Neuronal stem cell (in vitro differentiated cells): Measurements from ENCODE around the gene UBA6.

ENCODE experiments used
- DNase-seq: peaks from one replicate; pipeline ENCODE4 v3.0.0-alpha.2; 2013; ENCODE audit warnings: low spot score
- H2AFZ ChIP-seq: one replicate; pipeline ENCODE4 v1.6.1; 2013; ENCODE audit warnings: mild to moderate bottlenecking, low read length, inconsistent platforms
- H2AK5ac ChIP-seq: 2 replicates; pipeline ENCODE4 v1.6.1; 2013; ENCODE audit warnings: low read depth, mild to moderate bottlenecking, inconsistent platforms, low read length, moderate library complexity, mixed read lengths
- H2BK120ac ChIP-seq: 2 replicates; pipeline ENCODE4 v1.6.1; 2013; ENCODE audit warnings: low read depth, mild to moderate bottlenecking, inconsistent platforms, low read length, moderate library complexity, mixed read lengths
- H2BK12ac ChIP-seq: one replicate; pipeline ENCODE4 v1.6.1; 2013; ENCODE audit warnings: low read length, inconsistent platforms
- H2BK15ac ChIP-seq: 2 replicates; pipeline ENCODE4 v1.6.1; 2013; ENCODE audit warnings: mild to moderate bottlenecking, low read length, inconsistent platforms, mixed read lengths
- H2BK5ac ChIP-seq: one replicate; pipeline ENCODE4 v1.6.1; 2013; ENCODE audit warnings: inconsistent platforms, mild to moderate bottlenecking, low read length, moderate library complexity
- H3K14ac ChIP-seq: one replicate; pipeline ENCODE4 v1.6.1; 2013; ENCODE audit warnings: low read length, inconsistent platforms
- H3K18ac ChIP-seq: 2 replicates; pipeline ENCODE4 v1.6.1; 2013; ENCODE audit warnings: low read length, inconsistent platforms
- H3K23ac ChIP-seq: 2 replicates; pipeline ENCODE4 v1.6.1; 2013; ENCODE audit warnings: low read depth, mild to moderate bottlenecking, mixed read lengths, low read length, inconsistent platforms; ENCODE audit not compliant: poor library complexity
- H3K27ac ChIP-seq: replicated peaks from 3 replicates; pipeline ENCODE4 v1.5.1; 2013; ENCODE audit warnings: low read length, inconsistent platforms
- H3K27me3 ChIP-seq, 3 experiments: 2 replicates each; pipeline ENCODE4 v1.6.1; 2013; ENCODE audit warnings: low read length in 3 of 3, mild to moderate bottlenecking in 2 of 3, inconsistent platforms in 1 of 3, low read depth in 1 of 3, mixed read lengths in 1 of 3, moderate library complexity in 1 of 3; ENCODE audit not compliant: control insufficient read depth in 3 of 3, insufficient read depth in 3 of 3
- H3K36me3 ChIP-seq, 2 donors: replicated peaks in 1 of 2; 2 replicates each; pipeline ENCODE4 v1.6.1; 2013; ENCODE audit warnings: low read length in 2 of 2; ENCODE audit not compliant: control insufficient read depth in 2 of 2, insufficient read depth in 2 of 2
- H3K4ac ChIP-seq: 2 replicates; pipeline ENCODE4 v1.6.1; 2013; ENCODE audit warnings: inconsistent platforms, mild to moderate bottlenecking, low read length, moderate library complexity
- H3K4me1 ChIP-seq, 2 donors: 1 replicate in 1 of 2; 2 replicates in 1 of 2; pipeline ENCODE4 v1.6.1; 2013; ENCODE audit warnings: low read length in 2 of 2, low read depth in 1 of 2; ENCODE audit not compliant: control insufficient read depth in 2 of 2, insufficient read depth in 1 of 2
- H3K4me2 ChIP-seq: one replicate; pipeline ENCODE4 v1.6.1; 2013; ENCODE audit warnings: mild to moderate bottlenecking, low read length, inconsistent platforms; ENCODE audit not compliant: insufficient read depth, poor library complexity, severe bottlenecking
- H3K4me3 ChIP-seq, 2 donors: 2 replicates each; pipeline ENCODE4 v1.5.1; 2013; ENCODE audit warnings: low read length in 2 of 2, mild to moderate bottlenecking in 2 of 2, inconsistent platforms in 1 of 2, moderate library complexity in 1 of 2
- H3K79me1 ChIP-seq: one replicate; pipeline ENCODE4 v1.6.1; 2013; ENCODE audit warnings: low read depth, mild to moderate bottlenecking, inconsistent platforms, low read length, moderate library complexity
- H3K9ac ChIP-seq: one replicate; pipeline ENCODE4 v1.6.1; 2013; ENCODE audit warnings: mild to moderate bottlenecking, low read depth, low read length, inconsistent platforms; ENCODE audit not compliant: poor library complexity
- H3K9me3 ChIP-seq, 2 donors: replicated peaks in 1 of 2; 2 replicates each; pipeline versions ENCODE3 to v1.6.1; 2013; ENCODE audit warnings: low read length in 2 of 2, mild to moderate bottlenecking in 2 of 2, inconsistent platforms in 1 of 2, low read depth in 1 of 2, mixed read lengths in 1 of 2, moderate library complexity in 1 of 2; ENCODE audit not compliant: control insufficient read depth in 2 of 2, insufficient read depth in 1 of 2
- H4K8ac ChIP-seq: one replicate; pipeline ENCODE4 v1.6.1; 2013; ENCODE audit warnings: low read depth, mild to moderate bottlenecking, inconsistent platforms, low read length, moderate library complexity
- H4K91ac ChIP-seq: one replicate; pipeline ENCODE4 v1.6.1; 2013; ENCODE audit warnings: low read length, low read depth, mild to moderate bottlenecking, inconsistent platforms; ENCODE audit not compliant: poor library complexity
- WGBS, 2 donors: extraction: QIAGEN DNeasy Blood & Tissue Kit; methylation state at CpG; one replicate each; pipeline ENCODE4 v1.1.7; 2013; ENCODE audit warnings: missing lambda C conversion rate in 2 of 2, mixed read lengths in 1 of 2; ENCODE audit not compliant: insufficient read length in 2 of 2, insufficient replicate concordance in 1 of 2; ENCODE audit errors: extremely low coverage in 2 of 2; 5-methylcytosine and 5-hydroxymethylcytosine counted together

Gene UBA6

DNA sequence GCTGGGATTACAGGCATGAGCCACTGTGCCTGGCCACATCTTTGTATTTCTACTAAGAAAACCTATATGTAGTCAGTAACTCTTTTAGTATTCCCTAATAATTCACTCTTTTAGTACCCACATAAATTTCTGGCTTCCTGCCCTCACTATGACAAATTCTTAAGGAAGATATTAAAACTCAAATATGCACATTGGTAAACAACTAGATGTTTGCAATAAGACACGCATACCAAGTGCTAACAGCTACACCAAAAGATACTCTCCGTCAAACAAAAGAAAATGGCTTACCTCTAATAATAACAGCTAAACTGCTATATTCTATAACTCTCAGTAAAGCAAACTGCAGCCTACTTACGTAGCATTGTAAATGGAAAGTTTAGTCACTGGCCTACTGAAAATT is 6.3 kb downstream of the UBA6 start:
- Histone ChIP-seq H3K9ac (no peak overlapping the region), H4K8ac (no peak overlapping the region), H3K36me3 (peaks cover 3 to 73% of the 10 kb centered on the region in 2 donors), H2BK12ac (no peak overlapping the region), H3K4me3 (no peak overlapping the region), H3K23ac (no peak overlapping the region), H4K91ac (no peak overlapping the region), H3K4me2 (no peak overlapping the region), H3K14ac (no peak overlapping the region), H2AFZ (no peak overlapping the region), H2BK15ac (no peak overlapping the region), H3K79me1 (no peaks in the 10 kb centered on the region), H3K4ac (no peak overlapping the region), H2BK120ac (no peak overlapping the region), H2BK5ac (no peak overlapping the region), H3K18ac (no peak overlapping the region), H3K27ac (no peak overlapping the region), H2AK5ac (no peak overlapping the region), H3K27me3 (no peaks in the 10 kb centered on the region), H3K9me3 (peaks cover 0 to 9% of the 10 kb centered on the region in 2 donors), H3K4me1 (peaks cover 0 to 2% of the 10 kb centered on the region in 2 donors)
- WGBS, 2 donors = no CpG with 5 or more reads among the region's 3 CpGs
- DNase-seq = no peak

DNA sequence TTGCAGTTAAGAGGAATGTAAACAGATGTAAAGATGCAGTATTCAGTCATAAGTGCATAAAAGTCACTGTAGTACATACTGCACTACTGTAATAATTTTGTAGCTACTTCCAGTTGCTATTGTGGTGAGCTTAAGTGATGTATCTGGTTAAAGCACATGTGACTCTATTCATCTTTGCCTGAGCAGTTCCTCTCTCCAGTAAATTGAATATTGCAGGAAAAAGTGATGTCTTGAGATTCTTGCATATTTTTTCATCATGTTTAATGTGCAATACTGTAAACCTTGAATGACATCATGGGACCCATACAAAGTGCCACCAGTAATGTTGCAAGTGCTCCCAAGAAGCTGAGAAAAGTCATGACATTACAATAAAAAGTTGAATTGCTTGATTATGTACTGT is 9.6 kb downstream of the UBA6 start:
- Histone ChIP-seq H3K27ac (no peak overlapping the region), H3K4ac (no peak overlapping the region), H3K9me3 (peaks cover 0 to 9% of the 10 kb centered on the region in 2 donors), H3K79me1 (no peaks in the 10 kb centered on the region), H2BK120ac (no peak overlapping the region), H2BK12ac (no peak overlapping the region), H2AFZ (no peak overlapping the region), H3K27me3 (no peaks in the 10 kb centered on the region), H2AK5ac (no peak overlapping the region), H3K36me3 (peaks cover 3 to 78% of the 10 kb centered on the region in 2 donors), H3K4me2 (no peak overlapping the region), H3K23ac (no peak overlapping the region), H4K8ac (no peak overlapping the region), H2BK5ac (no peak overlapping the region), H3K9ac (no peak overlapping the region), H3K4me3 (no peak overlapping the region), H3K14ac (no peak overlapping the region), H2BK15ac (no peak overlapping the region), H3K4me1 (no peaks in the 10 kb centered on the region), H3K18ac (no peak overlapping the region), H4K91ac (no peak overlapping the region)
- no peak for DNase-seq

DNA sequence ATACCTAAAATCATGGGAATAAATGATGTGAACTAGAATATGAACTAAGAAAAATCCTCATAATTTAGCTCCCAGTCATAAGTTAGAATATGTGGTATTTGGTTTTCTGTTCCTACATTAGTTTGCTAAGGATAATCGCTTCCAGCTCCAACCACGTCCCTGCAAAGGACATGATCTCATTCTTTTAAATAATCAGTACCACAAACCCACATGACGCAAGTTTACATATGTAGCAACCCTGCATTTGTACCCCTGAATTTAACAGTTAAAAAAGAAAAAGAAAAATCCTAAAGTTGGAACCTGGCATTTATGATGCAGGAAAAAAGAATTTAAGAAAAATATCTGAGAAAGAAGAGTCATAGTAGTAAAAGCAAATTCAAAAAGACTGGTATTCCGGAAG is 13.3 kb downstream of the UBA6 start:
- Histone ChIP-seq H2AK5ac (no peak overlapping the region), H3K18ac (no peak overlapping the region), H2BK15ac (no peak overlapping the region), H3K4me2 (no peak overlapping the region), H3K4me3 (no peak overlapping the region), H2BK5ac (no peak overlapping the region), H2BK120ac (no peak overlapping the region), H3K9me3 (peaks cover 0 to 8% of the 10 kb centered on the region in 2 donors), H3K14ac (no peak overlapping the region), H2AFZ (no peak overlapping the region), H2BK12ac (no peak overlapping the region), H3K23ac (no peak overlapping the region), H3K79me1 (peaks cover 3% of the 10 kb centered on the region), H3K27me3 (no peaks in the 10 kb centered on the region), H3K36me3 (peaks cover 3 to 72% of the 10 kb centered on the region in 2 donors), H3K27ac (no peak overlapping the region), H4K91ac (no peak overlapping the region), H3K4ac (no peak overlapping the region), H4K8ac (no peak overlapping the region), H3K4me1 (no peaks in the 10 kb centered on the region), H3K9ac (no peak overlapping the region)
- WGBS, 2 donors = no CpG with 5 or more reads among the region's 4 CpGs
- DNase-seq = no peak

DNA sequence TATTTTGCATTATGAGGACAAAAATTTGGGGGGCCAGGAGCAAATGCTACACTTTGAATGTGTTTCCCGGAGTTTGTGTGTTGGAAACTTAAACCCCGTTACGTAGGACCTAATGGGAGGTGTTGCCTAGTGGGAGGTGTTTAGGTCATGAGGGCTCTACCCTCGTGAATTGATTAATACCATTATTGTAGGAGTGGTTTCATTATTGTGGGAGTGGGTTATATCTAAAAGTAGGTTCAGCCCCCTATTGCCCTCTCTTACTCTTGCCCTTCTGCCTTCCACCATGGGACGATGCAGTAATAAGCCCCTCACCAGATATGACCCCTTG is 15.5 kb downstream of the UBA6 start:
- no peaks in the 10 kb centered on the region for H3K9me3 ChIP-seq
- H3K79me1 ChIP-seq = peaks cover 3% of the 10 kb centered on the region
- H4K8ac ChIP-seq = no peak overlapping the region
- no peaks in the 10 kb centered on the region for H3K4me1 ChIP-seq
- no CpG with 5 or more reads among the region's 5 CpGs for WGBS, 2 donors
- H3K9ac ChIP-seq = no peak overlapping the region
- H3K18ac ChIP-seq = no peak overlapping the region
- H3K14ac ChIP-seq = no peak overlapping the region
- no peak overlapping the region for H3K27ac ChIP-seq
- no peaks in the 10 kb centered on the region for H3K27me3 ChIP-seq
- H2BK120ac ChIP-seq = no peak overlapping the region
- H2AK5ac ChIP-seq = no peak overlapping the region
- H2BK15ac ChIP-seq = no peak overlapping the region
- H3K36me3 ChIP-seq = peaks cover 0 to 71% of the 10 kb centered on the region in 2 donors
- H2BK5ac ChIP-seq = no peak overlapping the region
- H3K4me2 ChIP-seq = no peak overlapping the region
- H4K91ac ChIP-seq = no peak overlapping the region
- H2AFZ ChIP-seq = no peak overlapping the region
- H3K23ac ChIP-seq = no peak overlapping the region
- no peak overlapping the region for H3K4me3 ChIP-seq
- no peak for DNase-seq
- no peak overlapping the region for H3K4ac ChIP-seq
- no peak overlapping the region for H2BK12ac ChIP-seq
